Adrenal gland (tissue), 12 donors: ENCODE data around the gene DNM2. TPM values are rescaled to one million over a fixed set of nuclear protein-coding genes. Genes with fewer than 3 reads are reported as not detected.

Experiments used
- DNase-seq, 7 donors: peaks; one replicate each; pipeline ENCODE4 v3.0.0-alpha.2; 2019 to 2020
- H3K27ac ChIP-seq, 5 donors: fragments of 200-600 bp; sonication (generic) in 4 of 5; 1 replicate in 3 of 5; 2 replicates in 2 of 5; pipeline versions ENCODE4 v1.5.1 to v1.8.0; 2016 to 2020; ENCODE audit warnings: mild to moderate bottlenecking in 1 of 5
- H3K27me3 ChIP-seq: fragments of 200-600 bp; 2 replicates; pipeline ENCODE4 v1.8.0; 2021
- H3K36me3 ChIP-seq, 2 donors: fragments of 200-600 bp; replicated peaks in 1 of 2; 1 replicate in 1 of 2; 2 replicates in 1 of 2; pipeline versions ENCODE4 v1.5.1 to v1.8.0; 2018 to 2022
- H3K4me1 ChIP-seq, 2 donors: fragments of 200-600 bp; replicated peaks in 1 of 2; 1 replicate in 1 of 2; 2 replicates in 1 of 2; pipeline versions ENCODE4 v1.5.1 to v1.8.0; 2018 to 2021
- H3K4me3 ChIP-seq, 4 donors: fragments of 200-600 bp; sonication (generic) in 3 of 4; one replicate each; pipeline ENCODE4 v1.5.1; 2016 to 2018
- H3K9me3 ChIP-seq, 3 donors: fragments of 200-600 bp; sonication (generic) in 1 of 3; replicated peaks in 1 of 3; 1 replicate in 2 of 3; 2 replicates in 1 of 3; pipeline versions ENCODE4 v1.5.1 to v1.8.0; 2016 to 2021
- POLR2A ChIP-seq, 2 donors: fragments of 450-650 bp; IDR thresholded peaks; one replicate each; pipeline ENCODE4 v1.6.1; 2017; ENCODE audit warnings: antibody characterized with exemption in 2 of 2, mild to moderate bottlenecking in 2 of 2, moderate library complexity in 1 of 2
- WGBS, 4 donors: extraction: QIAGEN DNeasy Blood & Tissue Kit in 2 of 4; methylation state at CpG; one replicate each; pipeline versions ENCODE4 v1.1.5 to v1.1.7; 2013 to 2017; 5-methylcytosine and 5-hydroxymethylcytosine counted together
- intact Hi-C, 2 donors: fragments of 100-400 bp; cut with DNase I; formaldehyde crosslinking; loops; one replicate each; pipeline versions ENCODE4 v1.14.1 to v1.15.0; 2022 to 2023
- polyA plus RNA-seq, 3 donors: library from polyadenylated mRNA; stranded (reverse); fragments of 200-250 nt in 2 of 3; fragments of 350-450 nt in 1 of 3; fragmentation: Illumina TruSeq in 1 of 3; extraction: RNeasy Lipid Tissue Mini Kit (QIAGEN cat#74804) in 1 of 3; gene quantifications; one replicate each; pipeline ENCODE4 v1.2.3, GENCODE V29; 2013 to 2014
- total RNA-seq, 9 donors: library from RNA; depleted of rRNA in 4 of 9; stranded (reverse); fragments of >200 nt in 4 of 9; fragments of 120-200 nt in 1 of 9; fragmentation: NEBNext Ultra II Directional in 1 of 9; extraction: Animal tissue kit (Norgen Biotek cat#: 25700) in 1 of 9; gene quantifications; one replicate each; pipeline versions ENCODE4 v1.1.0 to v1.2.4, GENCODE V29; 2013 to 2023
- TF ChIP-seq, protein P1 (sequence below), 6 experiments: fragments of 450-650 bp in 4 of 6; fragments of 200-600 bp in 2 of 6; sonication (generic) in 1 of 6; IDR thresholded peaks; 1 replicate in 5 of 6; 2 replicates in 1 of 6; pipeline versions ENCODE4 v1.5.1 to v1.8.0; 2016 to 2021; ENCODE audit warnings: antibody characterized with exemption in 6 of 6, mild to moderate bottlenecking in 2 of 6, moderate library complexity in 1 of 6
- donor health status: healthy with polysubstance abuse.
- donor health status: Bipolar disorder and iron deficiency.
- donor health status: DM: yes; HTN: yes; CAD: no.
- donor health status: DM: no; HTN: no; CAD: no.
- donor health status: DM: no; HTN: no; CAD: no.
- donor health status: DM: yes; HTN: yes; CAD: no.

DNM2 gene
- total and polyA plus RNA-seq, 12 donors, result 73.3 to 196 (median 153) TPM

DNA sequence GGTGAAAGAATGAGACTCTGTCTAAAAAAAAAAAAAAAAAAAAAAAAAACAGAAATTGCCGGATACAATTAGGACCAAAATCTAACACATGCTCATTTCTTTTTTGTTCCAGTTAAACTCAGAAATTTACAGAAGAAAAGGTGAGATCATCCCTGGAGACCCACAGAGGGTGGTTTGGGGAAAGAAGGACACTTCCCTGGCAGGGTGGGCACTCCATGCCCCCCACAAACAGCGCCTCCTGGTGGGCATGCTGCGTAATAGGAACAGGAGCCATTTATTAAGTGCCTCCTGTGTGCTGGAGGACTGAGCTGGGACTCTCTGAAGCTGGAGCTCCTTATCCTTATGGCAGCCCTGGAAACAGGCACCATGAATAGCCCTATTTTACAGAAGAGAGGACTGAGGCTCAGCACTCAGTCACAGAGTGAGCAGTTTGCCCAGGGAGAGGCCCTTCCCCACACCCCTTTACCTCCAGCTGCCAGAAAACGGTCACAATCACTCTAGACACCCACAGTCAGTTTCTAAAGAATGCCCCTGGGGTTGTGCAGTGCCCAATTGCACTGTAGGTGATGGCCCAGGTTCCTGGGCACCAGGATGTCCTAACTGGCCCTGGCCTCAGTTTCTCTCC, 140.4 kb downstream of the DNM2 start:
- no peak for TF ChIP-seq POLR2A (IDR thresholded peaks at IDR 0.05)
- TF ChIP-seq, protein P1, sequence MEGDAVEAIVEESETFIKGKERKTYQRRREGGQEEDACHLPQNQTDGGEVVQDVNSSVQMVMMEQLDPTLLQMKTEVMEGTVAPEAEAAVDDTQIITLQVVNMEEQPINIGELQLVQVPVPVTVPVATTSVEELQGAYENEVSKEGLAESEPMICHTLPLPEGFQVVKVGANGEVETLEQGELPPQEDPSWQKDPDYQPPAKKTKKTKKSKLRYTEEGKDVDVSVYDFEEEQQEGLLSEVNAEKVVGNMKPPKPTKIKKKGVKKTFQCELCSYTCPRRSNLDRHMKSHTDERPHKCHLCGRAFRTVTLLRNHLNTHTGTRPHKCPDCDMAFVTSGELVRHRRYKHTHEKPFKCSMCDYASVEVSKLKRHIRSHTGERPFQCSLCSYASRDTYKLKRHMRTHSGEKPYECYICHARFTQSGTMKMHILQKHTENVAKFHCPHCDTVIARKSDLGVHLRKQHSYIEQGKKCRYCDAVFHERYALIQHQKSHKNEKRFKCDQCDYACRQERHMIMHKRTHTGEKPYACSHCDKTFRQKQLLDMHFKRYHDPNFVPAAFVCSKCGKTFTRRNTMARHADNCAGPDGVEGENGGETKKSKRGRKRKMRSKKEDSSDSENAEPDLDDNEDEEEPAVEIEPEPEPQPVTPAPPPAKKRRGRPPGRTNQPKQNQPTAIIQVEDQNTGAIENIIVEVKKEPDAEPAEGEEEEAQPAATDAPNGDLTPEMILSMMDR (IDR thresholded peaks at IDR 0.05), result peak in 5 of 6 experiments; percentile 17 to 49 (median 46)
- no peaks in the 10 kb centered on the region for H3K27me3 ChIP-seq
- no peak overlapping the region for H3K4me3 ChIP-seq
- no peaks in the 10 kb centered on the region for H3K36me3 ChIP-seq
- no peaks in the 10 kb centered on the region for H3K4me1 ChIP-seq
- WGBS, 4 donors, result 52 to 60% (median 56%) methylated on average over 4 of the region's 4 CpGs
- DNase-seq, result no peak
- H3K9me3 ChIP-seq, result no peaks in the 10 kb centered on the region
- H3K27ac ChIP-seq, result no peak overlapping the region
- intact Hi-C loops, result no loop called here

DNA sequence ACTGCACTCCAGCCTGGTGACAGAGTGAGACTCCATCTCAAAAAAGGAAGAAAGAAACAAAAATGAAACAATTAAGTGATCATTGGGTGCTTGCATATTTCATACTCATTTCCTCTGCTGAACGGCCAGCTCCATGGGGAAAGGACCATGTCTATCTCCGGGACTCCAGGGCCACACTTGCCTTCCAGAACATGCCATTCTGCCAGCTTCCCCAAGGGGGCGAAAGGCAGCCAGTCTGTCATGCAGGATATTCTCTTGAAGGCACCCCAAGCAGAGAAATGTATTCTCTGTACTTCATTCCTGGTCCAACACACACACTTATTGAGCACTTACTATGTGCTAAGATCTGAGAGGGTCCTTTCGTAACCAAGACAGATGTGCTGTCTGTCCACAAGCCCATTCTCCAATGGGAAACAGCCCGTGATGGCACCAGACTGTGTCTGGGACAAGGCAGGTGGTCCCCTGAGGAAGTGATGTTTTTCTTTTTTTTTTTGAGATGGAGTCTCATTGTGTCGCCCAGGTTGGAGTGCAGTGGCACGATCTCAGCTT, 143.3 kb downstream of the DNM2 start:
- DNase-seq, result peak in 5 of 7 donors; percentile 48 to 76 (median 66)
- H3K27ac ChIP-seq, result no peak overlapping the region
- no peaks in the 10 kb centered on the region for H3K27me3 ChIP-seq
- H3K9me3 ChIP-seq, result no peaks in the 10 kb centered on the region
- WGBS, 4 donors, result 49 to 70% (median 63%) methylated on average over 7 of the region's 7 CpGs
- TF ChIP-seq, protein P1 (IDR thresholded peaks at IDR 0.05), result peak; percentile 19 to 47 (median 39)
- no peak for TF ChIP-seq POLR2A (IDR thresholded peaks at IDR 0.05)
- no peaks in the 10 kb centered on the region for H3K36me3 ChIP-seq
- H3K4me3 ChIP-seq, result no peak overlapping the region
- H3K4me1 ChIP-seq, result peaks cover 0 to 5% of the 10 kb centered on the region in 2 donors
- intact Hi-C loops, result loop anchor here in 1 of 2 donors (10.0 kb wide), 1 partner anchor 146 kb away; the partner anchor contains the start of gene DNM2

DNA sequence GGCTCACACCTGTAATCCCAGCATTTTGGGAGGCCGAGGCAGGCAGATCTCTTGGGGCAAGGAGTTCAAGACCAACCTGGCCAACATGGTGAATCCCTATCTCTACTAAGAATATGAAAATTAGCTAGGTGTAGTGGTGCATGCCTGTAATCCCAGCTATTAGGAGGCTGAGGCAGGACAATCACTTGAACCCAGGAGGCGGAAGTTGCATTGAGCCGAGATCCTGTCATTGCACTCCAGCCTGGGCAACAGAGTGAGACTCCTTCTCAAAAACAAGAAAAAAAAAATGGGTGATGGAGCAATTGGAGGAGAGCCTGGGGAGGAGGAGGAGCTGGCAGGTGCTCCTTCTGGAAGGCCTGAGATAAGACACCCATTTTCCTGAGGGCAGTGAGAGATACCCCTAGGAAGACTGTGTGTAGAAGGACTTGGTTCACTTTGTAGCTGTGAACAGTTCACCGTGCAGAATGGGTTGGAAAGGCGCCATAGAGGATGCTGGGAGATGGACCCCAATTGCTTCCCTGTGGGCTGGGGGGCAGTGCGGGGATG, 144.8 kb downstream of the DNM2 start:
- Histone ChIP-seq H3K4me1 (peaks cover 0 to 5% of the 10 kb centered on the region in 2 donors), H3K4me3 (no peak overlapping the region), H3K27ac (peak overlapping the region in 1 of 5 donors; percentile 34), H3K9me3 (no peaks in the 10 kb centered on the region), H3K36me3 (no peaks in the 10 kb centered on the region), H3K27me3 (no peaks in the 10 kb centered on the region)
- TF ChIP-seq, protein P1 (IDR thresholded peaks at IDR 0.05), result no peak
- no peak for TF ChIP-seq POLR2A (IDR thresholded peaks at IDR 0.05)
- WGBS, 4 donors, result 85 to 96% (median 89%) methylated on average over 6 of the region's 6 CpGs
- intact Hi-C loops, result loop anchor here in 1 of 2 donors (10.0 kb wide), 1 partner anchor 148 kb away; the partner anchor contains the start of gene DNM2
- DNase-seq, result no peak

DNA sequence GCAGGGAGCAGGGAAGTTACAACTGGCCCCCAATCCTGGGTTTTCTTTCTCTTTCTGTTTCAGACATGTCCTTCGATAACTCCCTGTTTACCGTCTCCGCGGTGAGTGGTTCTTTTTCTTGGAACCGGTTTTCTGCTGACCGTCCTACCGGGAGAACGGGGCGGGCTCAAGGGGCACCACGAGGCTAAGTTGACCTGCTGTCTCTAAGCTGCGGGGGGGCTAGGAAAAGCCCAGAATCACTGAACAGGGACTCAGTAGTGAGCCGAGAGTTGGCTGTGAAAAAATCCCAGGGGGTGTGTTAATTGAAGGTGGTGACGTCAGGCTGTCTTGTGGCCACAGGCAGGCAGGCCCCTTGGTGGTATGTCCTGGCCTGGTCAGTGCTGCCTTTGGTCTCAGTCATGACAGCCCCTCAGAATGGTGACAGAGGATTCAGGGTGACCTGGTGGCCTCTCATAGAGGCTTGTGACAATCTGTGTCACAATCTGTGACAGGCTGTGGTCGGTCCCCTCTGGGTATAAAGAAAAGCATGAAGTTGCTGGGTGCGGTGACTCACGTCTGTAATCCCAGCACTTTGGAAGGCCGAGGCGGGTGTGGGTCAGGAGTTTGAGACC, 145.3 kb downstream of the DNM2 start:
- DNase-seq, result peak in 1 of 7 donors; percentile 24
- 67 to 79% (median 72%) methylated on average over 18 of the region's 18 CpGs for WGBS, 4 donors
- H3K4me3 ChIP-seq, result no peak overlapping the region
- no peaks in the 10 kb centered on the region for H3K9me3 ChIP-seq
- no peaks in the 10 kb centered on the region for H3K27me3 ChIP-seq
- no peaks in the 10 kb centered on the region for H3K36me3 ChIP-seq
- no peak for TF ChIP-seq POLR2A (IDR thresholded peaks at IDR 0.05)
- TF ChIP-seq, protein P1 (IDR thresholded peaks at IDR 0.05), result no peak
- intact Hi-C loops, result loop anchor here in 1 of 2 donors (10.0 kb wide), 1 partner anchor 148 kb away; the partner anchor contains the start of gene DNM2
- peaks cover 0 to 5% of the 10 kb centered on the region in 2 donors for H3K4me1 ChIP-seq
- H3K27ac ChIP-seq, result peak overlapping the region in 1 of 5 donors; percentile 34
